NCI-H748 treated with DMSO at 0.1 percent for 48 hours (cell line): ENCODE results near the gene FAM240A.
"Not testable (repeated sequence)": the region's sequence is repeated elsewhere in the genome, so short reads cannot be mapped to it uniquely, and the experiment has no call there.

Experiments
- DNase-seq: peaks from one replicate; lab custom pipeline; 2025; lab: John Stamatoyannopoulos, UW

FAM240A gene

DNA sequence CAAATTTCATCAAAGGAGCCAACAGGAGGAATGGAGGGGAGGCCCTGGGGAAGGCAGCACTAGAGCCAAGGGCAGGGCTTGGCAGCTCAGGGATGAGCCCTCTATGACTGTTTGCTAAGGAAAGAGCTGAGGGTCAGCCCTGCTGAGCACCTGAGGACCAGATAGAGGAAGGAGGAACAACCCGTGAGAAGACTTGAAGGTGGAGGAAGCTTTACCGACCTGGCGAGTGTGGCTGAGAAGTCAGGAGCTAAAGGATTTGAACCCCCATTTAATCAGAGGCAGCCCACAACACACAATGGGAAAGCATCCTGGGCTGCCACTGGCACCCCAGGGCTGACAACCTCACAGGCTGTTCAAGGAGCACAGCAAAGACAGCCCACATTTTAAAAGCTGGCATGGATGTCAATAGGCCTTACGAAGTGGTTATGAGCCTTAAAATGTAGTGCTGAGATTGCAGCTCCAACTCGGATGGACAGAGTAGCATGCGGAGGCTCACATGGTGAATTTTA, 25.5 kb upstream of the FAM240A start:
- DNase-seq, result no peak

GRCh38 chr3:46587268-46587667, 25.1 kb upstream of the FAM240A start:
- not testable (repeated sequence) for DNase-seq

GRCh38 chr3:46593274-46593862, 19.0 kb upstream of the FAM240A start:
- no peak for DNase-seq

- DNase-seq, result no peak
Observed at GRCh38 chr3:46593979-46594378, 18.3 kb upstream of the FAM240A start.

- DNase-seq, result no peak
Observed at GRCh38 chr3:46594723-46595122, 17.6 kb upstream of the FAM240A start.

GRCh38 chr3:46595819-46596314, 16.5 kb upstream of the FAM240A start:
- no peak for DNase-seq

- DNase-seq, result no peak
Observed at GRCh38 chr3:46599590-46599989, 12.7 kb upstream of the FAM240A start.

DNA sequence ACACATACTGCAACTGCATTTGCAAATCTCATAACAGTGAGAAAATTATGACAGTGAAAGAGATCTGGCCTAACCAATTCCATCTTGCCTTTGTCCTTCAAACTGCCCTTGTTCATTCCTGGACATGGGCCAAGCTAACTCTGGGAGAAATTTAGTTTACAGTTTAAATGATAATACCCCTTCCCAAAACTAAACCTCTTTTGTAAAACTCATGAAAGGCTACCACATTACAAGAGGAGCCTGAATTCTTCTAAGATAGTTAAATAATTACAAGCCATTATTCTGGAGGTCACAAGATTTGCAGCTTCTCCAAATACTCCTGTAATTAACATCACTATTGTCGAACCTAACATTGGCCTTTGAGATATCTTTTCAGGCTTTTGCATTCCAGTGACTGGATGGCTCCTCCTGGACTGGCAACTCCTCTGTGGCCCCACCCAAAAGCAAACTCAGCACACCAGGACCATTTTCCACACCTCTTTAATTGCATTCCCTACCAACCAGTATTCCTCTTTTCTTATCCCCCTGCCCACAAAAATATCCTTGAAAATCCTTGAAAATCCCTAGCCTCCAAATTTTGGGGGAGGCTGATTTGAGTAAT, 8.8 kb upstream of the FAM240A start:
- no peak for DNase-seq

GRCh38 chr3:46604127-46604526, 8.2 kb upstream of the FAM240A start:
- no peak for DNase-seq

DNA sequence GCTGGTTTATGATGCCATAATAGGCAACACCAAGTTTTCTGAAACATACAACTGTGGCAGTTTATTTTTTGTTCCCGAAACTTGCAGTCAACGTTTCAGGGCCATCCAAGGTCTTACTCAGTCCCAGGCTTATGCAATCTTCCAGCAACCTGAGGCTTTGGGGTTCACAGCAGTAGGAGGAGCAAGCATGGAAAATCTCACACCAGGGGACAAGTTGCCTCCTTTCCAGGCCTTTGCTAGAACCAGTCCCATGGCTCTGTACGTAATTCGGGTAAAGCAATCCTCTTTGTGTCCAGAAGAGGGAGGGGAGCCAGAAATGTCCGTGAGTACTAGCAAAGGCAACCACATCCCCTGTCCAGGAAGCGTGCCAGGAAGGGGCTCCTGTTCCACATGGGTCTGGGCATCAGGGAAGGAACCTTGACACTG, 4.7 kb upstream of the FAM240A start:
- no peak for DNase-seq

- DNase-seq, result no peak
Observed at GRCh38 chr3:46609212-46609721, 3.1 kb upstream of the FAM240A start.

DNA sequence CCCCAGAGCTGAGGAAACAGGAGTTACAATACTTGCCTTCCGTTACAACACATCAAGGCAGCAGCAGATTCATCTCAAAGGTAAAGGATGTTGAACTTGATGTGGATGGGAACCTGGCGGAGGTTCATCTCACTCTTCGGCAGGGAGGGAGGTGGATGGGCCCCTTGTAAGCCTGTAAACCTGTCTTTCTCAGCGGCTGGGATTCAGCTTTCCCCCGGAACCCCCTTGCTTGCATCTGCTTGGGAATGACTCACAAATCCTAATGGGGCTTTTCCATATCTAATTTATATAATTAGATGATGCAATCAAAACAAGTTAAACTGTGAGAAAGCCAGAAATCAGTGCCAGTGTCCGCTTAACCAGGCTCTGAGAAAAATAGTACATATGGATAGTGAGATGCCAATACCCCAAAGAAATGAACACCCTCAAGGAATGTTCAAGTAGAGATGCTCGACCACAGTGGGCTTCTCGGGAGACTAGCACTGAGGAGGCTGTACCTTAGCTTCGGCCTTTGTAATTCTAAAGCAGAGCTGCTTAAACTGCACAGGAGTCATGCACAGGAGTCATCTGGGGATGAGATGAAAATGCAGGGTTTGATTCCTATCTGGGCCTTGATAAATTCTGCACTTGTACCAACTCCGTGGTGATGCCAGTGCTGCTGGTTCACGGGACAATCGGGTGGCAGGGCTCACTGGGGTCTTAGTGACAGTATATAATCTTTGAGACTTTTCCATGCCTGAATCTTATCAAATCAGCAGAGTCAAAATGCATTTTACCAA, 2.2 kb upstream of the FAM240A start:
- DNase-seq, result no peak

GRCh38 chr3:46613313-46614005, 1.1 kb downstream of the FAM240A start:
- DNase-seq, result no peak

DNA sequence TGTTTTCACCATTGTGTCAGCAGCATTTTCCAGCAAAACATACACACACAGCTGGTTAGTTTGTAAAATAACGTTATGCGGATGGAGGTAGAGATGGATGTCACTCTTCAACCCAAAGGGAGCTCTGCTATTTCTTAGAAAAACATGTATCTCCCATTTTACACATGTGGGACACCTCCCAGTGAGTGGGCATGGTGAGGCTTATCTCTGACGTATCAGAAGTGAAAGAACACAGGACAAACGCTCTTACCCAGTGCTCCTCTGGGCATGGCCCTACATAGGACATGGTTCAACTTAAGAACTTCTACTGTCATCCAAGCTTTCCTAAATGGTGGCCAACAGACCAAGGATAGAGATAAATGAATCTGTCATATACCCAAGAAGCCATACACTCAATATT, 2.1 kb downstream of the FAM240A start:
- no peak for DNase-seq

GRCh38 chr3:46615050-46615775, 2.9 kb downstream of the FAM240A start:
- no peak for DNase-seq

- DNase-seq, result no peak
Observed at GRCh38 chr3:46615976-46616375, 3.7 kb downstream of the FAM240A start.

DNA sequence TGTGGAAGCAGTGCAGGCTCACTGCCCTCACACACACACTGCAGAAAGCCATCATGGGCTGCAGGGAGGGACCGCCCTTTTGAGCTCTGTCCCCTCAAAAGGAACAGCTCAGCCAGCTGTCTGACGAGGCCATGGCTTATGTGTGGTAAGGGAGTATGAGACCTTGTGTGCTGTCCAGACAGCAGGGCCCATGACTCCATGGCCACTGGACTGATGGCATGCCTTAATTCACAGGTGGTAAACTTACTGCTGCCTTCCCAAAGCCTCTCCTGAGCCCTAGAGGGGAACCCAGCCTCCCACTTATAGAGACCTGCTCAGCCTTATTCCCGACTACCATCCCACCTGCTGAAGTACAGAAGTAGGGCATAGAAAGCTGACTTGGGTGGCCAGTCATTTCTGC, 5.6 kb downstream of the FAM240A start:
- DNase-seq, result no peak

DNA sequence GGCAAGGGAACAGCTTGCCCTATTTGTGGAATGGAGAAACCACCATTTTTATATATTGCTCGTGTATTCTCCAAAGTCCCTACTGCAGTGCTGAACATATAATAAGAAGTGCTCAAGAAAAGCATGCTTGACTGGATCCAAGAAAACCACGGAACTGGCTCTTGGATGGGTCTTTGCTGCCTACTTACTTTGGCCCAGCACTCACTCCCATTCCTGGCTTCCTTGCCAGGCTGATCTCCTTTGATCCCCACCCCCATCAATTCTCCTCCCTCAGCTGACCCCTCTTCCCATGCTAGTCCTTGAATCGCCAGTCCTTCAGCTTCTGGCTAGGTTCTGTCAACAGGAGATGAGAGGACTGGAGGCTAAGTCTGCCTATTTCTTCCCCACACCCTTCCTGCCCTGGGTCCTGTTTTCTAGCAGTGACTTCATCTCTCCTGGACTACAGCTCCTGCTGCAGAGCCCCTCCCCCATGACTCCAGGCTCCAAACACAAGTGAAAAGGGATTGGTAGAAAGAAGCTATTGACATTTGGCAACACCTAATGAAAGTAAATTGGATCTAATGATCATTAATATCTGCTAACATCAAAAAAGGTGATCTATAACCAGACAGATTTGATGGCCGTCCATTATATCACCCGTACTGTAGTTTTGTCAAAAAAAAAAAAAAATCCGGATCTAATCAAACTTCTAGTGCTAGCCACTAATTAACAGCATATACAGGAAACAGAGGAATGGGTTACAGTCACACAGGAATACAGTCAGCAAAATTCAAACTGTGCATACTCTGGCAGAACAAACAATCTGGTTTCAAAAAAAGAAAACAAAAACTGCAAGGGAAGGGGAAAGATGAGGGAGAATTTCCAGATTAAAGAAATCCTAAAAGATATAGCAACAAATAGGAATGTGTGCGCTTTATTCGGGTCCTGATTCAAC, 7.8 kb downstream of the FAM240A start:
- no peak for DNase-seq

- DNase-seq, result no peak
Observed at GRCh38 chr3:46624533-46624932, 12.2 kb downstream of the FAM240A start.

DNA sequence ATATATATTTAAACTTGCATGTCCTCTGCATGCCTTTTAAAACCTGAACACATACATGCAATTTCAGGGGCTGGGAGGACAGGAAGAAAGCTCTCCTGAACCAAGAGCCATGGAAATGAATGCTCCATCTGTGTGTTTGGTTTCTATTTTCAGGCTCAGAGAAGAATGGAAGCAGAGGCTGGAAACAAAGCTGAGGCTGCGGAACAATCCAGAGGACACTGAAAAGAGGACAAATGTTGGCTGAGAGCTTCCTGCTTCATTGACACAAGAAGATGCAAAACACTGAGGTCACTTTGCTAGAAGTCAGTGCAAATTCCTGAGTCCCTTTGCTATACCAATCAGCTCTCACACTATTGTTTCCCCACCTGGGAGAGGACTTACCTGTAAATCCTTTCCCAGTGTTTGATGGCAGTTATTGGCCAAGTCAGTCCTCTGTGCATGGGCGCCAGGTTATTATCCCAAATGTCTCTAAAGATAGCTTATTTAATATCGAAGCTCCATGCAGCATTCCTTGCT, 12.7 kb downstream of the FAM240A start:
- no peak for DNase-seq
